ENCODE data around the gene FBXO24.

Gene FBXO24

DNA sequence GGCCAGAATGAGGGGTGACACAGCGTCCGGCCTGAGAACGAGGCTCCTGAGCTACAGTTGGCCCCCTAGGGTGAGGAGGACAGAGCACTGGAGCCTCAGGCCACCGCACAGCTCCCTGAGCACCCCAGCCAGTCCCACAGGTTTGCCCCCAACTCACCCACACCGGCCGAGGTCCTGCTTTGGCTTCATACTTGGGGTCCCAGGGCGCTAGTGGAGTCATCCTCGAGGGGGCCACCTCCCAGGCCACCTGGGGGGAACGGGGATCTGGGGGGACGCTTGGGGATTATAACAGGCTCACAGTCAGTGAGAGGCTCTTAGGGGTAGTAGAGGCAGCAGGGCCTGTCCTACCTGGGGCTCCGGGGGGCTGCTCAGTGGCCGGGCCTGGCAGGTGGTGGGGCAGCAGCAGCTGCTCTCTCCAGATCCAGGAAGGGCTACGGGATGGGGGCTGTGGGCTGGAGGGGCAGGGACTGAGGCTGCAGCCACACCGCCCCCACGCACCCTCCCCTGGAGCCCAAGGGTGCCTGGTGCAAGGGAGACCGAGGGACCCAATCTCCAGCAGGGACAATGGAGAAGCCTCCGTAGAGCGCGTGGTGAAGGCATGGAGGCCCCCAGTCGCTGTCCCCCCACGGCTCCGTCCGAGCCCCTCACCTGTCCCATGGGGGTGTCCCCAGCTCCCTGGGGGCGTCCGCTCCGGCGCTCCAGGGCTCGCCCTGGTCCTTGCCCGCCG, 13.0 kb upstream of the FBXO24 start:
- DNase-seq = peak in 2 of 10 donors; percentile 73 to 83
- intact Hi-C loops (cut with DNase I) = no loop called here

DNA sequence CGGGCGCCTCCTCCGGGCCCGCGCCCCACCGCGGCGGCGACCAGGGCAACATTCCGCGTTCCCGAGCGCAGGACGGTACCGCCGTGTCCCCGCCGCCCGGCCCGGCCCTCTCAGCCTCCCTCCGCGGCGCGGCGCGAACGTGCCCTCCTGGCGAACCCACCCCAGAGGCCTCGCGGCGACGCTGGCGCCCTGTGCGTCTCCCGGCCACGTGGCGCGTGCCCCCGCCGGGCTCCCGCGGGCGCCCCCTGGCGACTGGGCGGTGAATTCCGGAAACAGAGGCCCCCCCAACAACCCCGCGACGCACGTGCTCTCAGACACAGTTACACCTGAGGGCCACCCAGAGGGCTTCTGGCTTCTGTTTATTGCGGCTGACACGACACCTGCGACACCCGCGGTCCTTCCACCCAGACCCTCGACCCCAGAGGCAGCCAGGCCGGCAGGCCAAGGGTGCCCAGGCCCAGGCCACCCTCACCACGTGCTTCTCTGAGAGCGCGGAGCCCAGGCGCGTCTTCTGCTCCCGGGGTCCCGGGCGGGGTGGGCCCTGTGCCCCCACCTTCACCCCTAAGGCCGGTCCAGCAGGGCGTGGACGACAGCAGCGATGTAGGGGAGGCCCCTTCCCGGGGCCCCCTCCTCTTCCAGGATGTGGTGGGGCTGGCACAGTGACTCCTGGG, 12.3 kb upstream of the FBXO24 start, which contains the start of gene SAP25:
TSS of gene SAP25 (minus strand) at position 210 of the 671 bp plus-strand sequence. CDS start at position 52, 158 bp downstream.
- intact Hi-C loops (cut with DNase I) = no loop called here
- DNase-seq = peak in 2 of 10 donors; percentile 68 to 73

- intact Hi-C loops (cut with DNase I) = no loop called here
- DNase-seq = peak in 3 of 10 donors; percentile 72 to 80 (median 78)
These were observed 11.5 kb upstream of the FBXO24 start for GRCh38 chr7:100574362-100575205.

GRCh38 chr7:100575206-100575631, 10.9 kb upstream of the FBXO24 start:
- peak in 2 of 10 donors; percentile 40 to 63 for DNase-seq
- intact Hi-C loops (cut with DNase I) = no loop called here

GRCh38 chr7:100575746-100576383, 10.3 kb upstream of the FBXO24 start:
- intact Hi-C loops (cut with DNase I) = no loop called here
- DNase-seq = peak in 2 of 10 donors; percentile 77

GRCh38 chr7:100576384-100576993, 9.6 kb upstream of the FBXO24 start:
- intact Hi-C loops (cut with DNase I) = no loop called here
- DNase-seq = peak in 1 of 10 donors; percentile 27

DNA sequence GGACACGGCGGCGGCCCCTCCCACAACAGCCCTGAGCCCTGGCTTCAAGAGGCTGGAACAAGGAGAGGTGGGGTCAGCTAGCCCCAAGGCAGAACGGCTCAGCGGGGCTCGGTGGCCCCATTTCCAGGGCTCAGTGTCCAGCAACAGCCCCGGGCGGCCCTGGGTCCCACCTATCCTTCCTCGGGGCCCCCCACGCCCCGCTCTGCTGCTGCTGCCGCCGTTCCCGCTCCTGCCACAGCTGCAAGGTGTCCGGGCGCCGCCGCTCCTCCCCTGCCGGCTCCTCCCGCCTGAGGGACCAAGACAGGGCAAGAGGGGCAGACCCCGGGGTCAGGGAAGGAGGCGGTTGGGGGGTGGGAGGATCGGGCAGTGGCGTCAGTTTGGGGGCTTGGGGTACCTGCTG, 9.0 kb upstream of the FBXO24 start:
- peak in 2 of 10 donors; percentile 59 to 78 for DNase-seq

DNA sequence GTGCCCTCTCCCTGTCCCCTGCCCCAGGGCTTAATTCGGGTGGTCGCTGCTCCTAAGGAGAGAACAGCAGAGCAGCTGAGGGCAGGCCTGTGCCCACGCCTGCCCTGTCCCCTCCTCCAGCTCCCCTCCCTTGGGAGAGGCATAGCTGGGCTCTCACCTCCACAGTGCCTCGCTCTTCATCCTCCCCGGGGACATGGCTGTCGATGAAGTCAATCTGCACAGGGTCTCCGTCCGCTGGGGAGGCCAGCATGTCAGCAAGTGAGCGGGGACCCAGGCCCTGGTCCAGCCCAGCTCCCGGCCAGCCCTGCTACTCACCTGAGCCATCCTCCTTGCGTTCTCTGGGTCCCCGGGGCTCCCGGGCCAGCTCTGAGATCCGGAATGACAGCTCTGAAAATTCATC, 8.6 kb upstream of the FBXO24 start:
- DNase-seq = peak in 2 of 10 donors; percentile 61 to 80
- intact Hi-C loops (cut with DNase I) = no loop called here

More for the DNA sequence above, 9.0 kb upstream of the FBXO24 start:
- intact Hi-C loops (cut with DNase I) = no loop called here

GRCh38 chr7:100578246-100579183, 7.6 kb upstream of the FBXO24 start:
- intact Hi-C loops (cut with DNase I) = no loop called here

DNA sequence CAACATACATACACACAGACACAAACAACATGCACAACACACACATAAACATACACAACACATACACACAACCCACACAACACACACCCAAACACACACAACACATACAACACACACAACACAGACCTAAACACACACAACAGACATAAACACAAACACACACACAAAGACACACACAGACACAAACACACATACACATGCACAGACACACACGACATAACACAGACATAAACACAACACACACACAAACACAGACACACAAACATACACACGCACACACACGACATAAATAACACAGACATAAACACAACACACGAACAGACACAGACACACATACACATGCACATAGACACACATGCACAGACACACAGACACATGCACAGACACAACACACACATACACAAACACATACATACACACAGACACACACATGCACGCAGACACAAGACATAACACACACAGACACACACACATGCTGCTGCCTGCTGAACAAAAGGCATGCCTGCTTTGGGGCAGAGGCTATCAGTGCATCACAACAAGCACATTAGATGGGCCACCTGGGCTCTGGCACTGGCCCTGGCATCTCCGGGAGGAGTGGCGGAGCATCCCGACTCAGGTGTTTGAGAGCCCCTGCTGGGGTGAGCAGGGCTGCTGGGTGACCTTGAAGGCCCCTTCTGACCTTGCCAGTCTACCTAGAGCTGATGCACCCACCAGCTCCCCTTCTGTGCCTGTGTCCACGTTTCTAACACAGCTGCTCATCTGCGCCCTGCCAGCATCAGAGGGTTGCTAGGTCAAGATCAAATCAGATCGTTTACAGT, 5.5 kb upstream of the FBXO24 start:
- DNase-seq = peak in 2 of 10 donors; percentile 40 to 79
- intact Hi-C loops (cut with DNase I) = no loop called here

More at GRCh38 chr7:100578246-100579183, 7.6 kb upstream of the FBXO24 start:
- DNase-seq = peak in 2 of 10 donors; percentile 60 to 75

- DNase-seq = peak in 2 of 10 donors; percentile 67
- intact Hi-C loops (cut with DNase I) = no loop called here
These were observed 4.0 kb upstream of the FBXO24 start for GRCh38 chr7:100582041-100582579.

GRCh38 chr7:100582650-100583049, 3.5 kb upstream of the FBXO24 start:
- peak in 1 of 10 donors; percentile 39 for DNase-seq
- intact Hi-C loops (cut with DNase I) = no loop called here

- DNase-seq = peak in 3 of 10 donors; percentile 35 to 88 (median 65)
- intact Hi-C loops (cut with DNase I) = no loop called here
These were observed 2.7 kb upstream of the FBXO24 start for GRCh38 chr7:100583132-100584053.

DNA sequence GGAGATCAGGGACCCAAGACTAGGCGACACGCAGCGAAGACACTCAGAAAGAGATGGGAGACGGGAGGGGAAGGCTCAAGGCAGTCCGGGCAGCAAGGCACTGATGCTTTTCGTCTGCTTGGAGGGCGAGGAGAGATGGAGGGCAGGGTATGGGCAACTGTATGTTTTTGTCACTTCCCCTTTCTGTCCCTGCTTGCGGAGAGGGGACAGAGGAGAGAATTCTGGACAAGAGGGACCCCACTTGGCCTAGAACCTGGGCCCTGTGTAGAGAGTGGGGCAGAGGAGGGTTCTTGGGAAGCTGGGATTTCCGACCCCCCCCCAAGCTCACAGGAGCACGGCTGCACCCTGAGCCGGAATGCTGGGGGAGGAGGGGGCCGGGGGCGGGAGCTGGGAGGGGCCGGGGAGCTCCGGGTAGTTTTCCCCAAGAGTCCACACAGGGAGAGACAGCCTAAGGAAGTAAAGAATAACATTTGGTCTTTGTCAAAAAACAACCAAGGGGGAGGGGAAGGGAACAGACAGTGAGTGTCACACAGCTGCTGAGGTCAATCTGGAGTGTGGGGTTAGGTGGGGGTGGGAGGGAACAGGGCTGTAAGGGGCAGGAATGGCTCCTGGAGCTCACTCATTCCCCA, 2.0 kb upstream of the FBXO24 start:
- peak in 1 of 10 donors; percentile 39 for DNase-seq
- intact Hi-C loops (cut with DNase I) = no loop called here

GRCh38 chr7:100584683-100585510, 1.2 kb upstream of the FBXO24 start:
- intact Hi-C loops (cut with DNase I) = loop anchor here (5.0 kb wide), 2 partner anchors 87 to 107 kb away; partner anchors contain the start of genes GIGYF1 and GNB2
- peak in 1 of 10 donors; percentile 70 for DNase-seq

Measured in posterior cingulate gyrus (tissue), 11 donors.